Hepatocyte (in vitro differentiated cells): ENCODE measurements around the gene FAM222B. TPM values are rescaled to one million over a fixed set of nuclear protein-coding genes. Genes with fewer than 3 reads are reported as not detected.

Experiments used
- DNase-seq: peaks from one replicate; pipeline ENCODE4 v3.0.0-alpha.2; 2016; ENCODE audit warnings: low spot score
- H2AFZ ChIP-seq: fragments of 200-600 bp; sonication (generic); 2 replicates; pipeline ENCODE4 v1.6.0; 2016; ENCODE audit warnings: antibody characterized with exemption, mild to moderate bottlenecking
- H3K27ac ChIP-seq: fragments of 200-600 bp; sonication (generic); 2 replicates; pipeline ENCODE4 v1.5.1; 2016; ENCODE audit warnings: mild to moderate bottlenecking
- H3K27me3 ChIP-seq: fragments of 200-600 bp; sonication (generic); 2 replicates; pipeline ENCODE4 v1.6.1; 2016
- H3K36me3 ChIP-seq: fragments of 200-600 bp; sonication (generic); replicated peaks from 2 replicates; pipeline ENCODE4 v1.5.1; 2016; ENCODE audit warnings: low read depth; ENCODE audit not compliant: insufficient read depth
- H3K4me1 ChIP-seq: fragments of 200-600 bp; sonication (generic); 2 replicates; pipeline ENCODE4 v1.5.1; 2016; ENCODE audit warnings: mild to moderate bottlenecking, moderate library complexity; ENCODE audit not compliant: insufficient read depth
- H3K4me2 ChIP-seq: fragments of 200-600 bp; sonication (generic); 2 replicates; pipeline ENCODE4 v1.6.0; 2016
- H3K4me3 ChIP-seq: fragments of 200-600 bp; sonication (generic); 2 replicates; pipeline ENCODE4 v1.5.1; 2016; ENCODE audit warnings: mild to moderate bottlenecking
- H3K79me2 ChIP-seq: fragments of 200-600 bp; sonication (generic); 2 replicates; pipeline ENCODE4 v1.6.0; 2017; ENCODE audit warnings: mild to moderate bottlenecking
- H3K9me2 ChIP-seq: fragments of 200-600 bp; sonication (generic); replicated peaks from 2 replicates; pipeline ENCODE4 v1.6.0; 2017; ENCODE audit warnings: mild to moderate bottlenecking; ENCODE audit not compliant: insufficient read depth
- H3K9me3 ChIP-seq: fragments of 200-600 bp; sonication (generic); 2 replicates; pipeline ENCODE4 v1.5.1; 2016; ENCODE audit warnings: low read depth, mild to moderate bottlenecking
- H4K20me1 ChIP-seq: fragments of 200-600 bp; sonication (generic); 2 replicates; pipeline ENCODE4 v1.6.0; 2016; ENCODE audit warnings: mild to moderate bottlenecking; ENCODE audit not compliant: insufficient read depth, poor library complexity, severe bottlenecking
- EZH2 ChIP-seq: fragments of 200-600 bp; sonication (generic); IDR thresholded peaks from 2 replicates; pipeline ENCODE4 v1.6.1; 2016; ENCODE audit warnings: antibody characterized with exemption, mild to moderate bottlenecking, borderline replicate concordance
- EZH2phosphoT487 ChIP-seq: fragments of 200-600 bp; sonication (generic); IDR thresholded peaks from one replicate; pipeline ENCODE4 v1.6.1; 2018; ENCODE audit warnings: antibody characterized with exemption, mild to moderate bottlenecking, low read depth, moderate library complexity; ENCODE audit not compliant: unreplicated experiment, severe bottlenecking
- WGBS: methylation state at CpG from one replicate; pipeline ENCODE4 v1.1.6; 2016; ENCODE audit warnings: low lambda C conversion rate; ENCODE audit errors: missing lambda C conversion rate; 5-methylcytosine and 5-hydroxymethylcytosine counted together
- polyA plus RNA-seq: library from polyadenylated mRNA; unstranded; fragments of >200 nt; fragmentation: Nextera tagmentation; extraction: Ambion mirVana; gene quantifications from 2 replicates; pipeline ENCODE4 v1.2.1, GENCODE V29; 2016
- total RNA-seq: library from RNA; depleted of rRNA; stranded (reverse); fragments of >200 nt; gene quantifications from 2 replicates; pipeline ENCODE4 v1.2.3, GENCODE V29; 2014
- TF ChIP-seq, protein P1 (sequence below): fragments of 200-600 bp; sonication (generic); IDR thresholded peaks from 2 replicates; pipeline ENCODE4 v1.5.1; 2016; ENCODE audit warnings: antibody characterized with exemption, mild to moderate bottlenecking; ENCODE audit not compliant: poor library complexity

Gene FAM222B
- total and polyA plus RNA-seq, 2 experiments from 2014 or later: 7.9 to 36.0 TPM

DNA sequence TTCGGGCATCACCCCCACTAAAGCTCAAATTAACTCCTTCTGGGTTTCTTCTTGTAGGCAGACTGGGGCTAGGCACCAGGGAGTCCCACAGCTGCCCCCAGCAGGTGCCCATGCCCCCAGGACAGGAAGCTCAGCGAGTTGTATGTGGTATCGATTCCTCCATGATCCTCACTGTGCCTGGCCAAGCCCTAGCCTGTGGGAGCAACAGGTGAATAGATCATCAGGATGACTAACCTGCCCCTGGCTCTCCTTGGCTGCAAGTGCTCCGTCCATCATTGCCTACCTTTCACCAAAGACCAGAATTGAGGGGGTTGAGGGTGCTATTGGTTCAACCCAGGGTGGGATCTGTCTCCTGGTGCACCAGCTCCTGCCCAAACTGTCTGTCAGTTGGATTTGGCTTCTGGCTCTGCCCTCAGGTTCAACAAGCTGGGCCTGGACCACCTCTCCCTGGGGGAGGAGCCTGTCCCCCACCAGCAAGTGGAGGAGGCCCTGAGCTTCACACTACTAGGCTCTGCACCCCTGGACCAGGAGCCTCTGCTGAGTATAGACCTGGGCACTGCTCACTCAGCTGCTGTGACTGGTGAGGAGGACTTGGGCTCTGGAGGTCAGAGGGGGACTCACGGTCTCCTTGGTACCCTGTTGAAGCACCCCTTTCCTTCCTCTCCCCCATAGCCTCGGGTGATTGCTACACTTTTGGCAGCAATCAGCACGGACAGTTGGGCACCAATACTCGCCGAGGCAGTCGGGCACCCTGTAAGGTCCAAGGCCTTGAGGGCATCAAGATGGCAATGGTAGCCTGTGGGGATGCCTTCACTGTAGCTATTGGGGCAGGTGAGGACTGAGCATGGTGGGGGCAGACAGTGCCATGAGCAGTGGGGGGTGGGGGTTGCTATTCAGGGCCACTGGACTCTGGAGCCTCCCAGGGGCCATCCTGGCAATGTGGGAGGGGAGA is 101.9 kb downstream of the FAM222B start:
- no peak for DNase-seq
- no peaks in the 10 kb centered on the region for H3K9me2 ChIP-seq
- TF ChIP-seq EZH2: no peak
- no peak for TF ChIP-seq EZH2phosphoT487
- TF ChIP-seq, protein P1, sequence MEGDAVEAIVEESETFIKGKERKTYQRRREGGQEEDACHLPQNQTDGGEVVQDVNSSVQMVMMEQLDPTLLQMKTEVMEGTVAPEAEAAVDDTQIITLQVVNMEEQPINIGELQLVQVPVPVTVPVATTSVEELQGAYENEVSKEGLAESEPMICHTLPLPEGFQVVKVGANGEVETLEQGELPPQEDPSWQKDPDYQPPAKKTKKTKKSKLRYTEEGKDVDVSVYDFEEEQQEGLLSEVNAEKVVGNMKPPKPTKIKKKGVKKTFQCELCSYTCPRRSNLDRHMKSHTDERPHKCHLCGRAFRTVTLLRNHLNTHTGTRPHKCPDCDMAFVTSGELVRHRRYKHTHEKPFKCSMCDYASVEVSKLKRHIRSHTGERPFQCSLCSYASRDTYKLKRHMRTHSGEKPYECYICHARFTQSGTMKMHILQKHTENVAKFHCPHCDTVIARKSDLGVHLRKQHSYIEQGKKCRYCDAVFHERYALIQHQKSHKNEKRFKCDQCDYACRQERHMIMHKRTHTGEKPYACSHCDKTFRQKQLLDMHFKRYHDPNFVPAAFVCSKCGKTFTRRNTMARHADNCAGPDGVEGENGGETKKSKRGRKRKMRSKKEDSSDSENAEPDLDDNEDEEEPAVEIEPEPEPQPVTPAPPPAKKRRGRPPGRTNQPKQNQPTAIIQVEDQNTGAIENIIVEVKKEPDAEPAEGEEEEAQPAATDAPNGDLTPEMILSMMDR: no peak
- no peak overlapping the region for H3K27ac ChIP-seq
- H4K20me1 ChIP-seq: peaks cover 2% of the 10 kb centered on the region
- H3K4me1 ChIP-seq: peaks cover 11% of the 10 kb centered on the region
- no peak overlapping the region for H3K4me2 ChIP-seq
- no peaks in the 10 kb centered on the region for H3K27me3 ChIP-seq
- H2AFZ ChIP-seq: no peak overlapping the region
- H3K9me3 ChIP-seq: no peaks in the 10 kb centered on the region
- 95% methylated on average over 10 of the region's 10 CpGs for WGBS
- no peak overlapping the region for H3K4me3 ChIP-seq
- H3K79me2 ChIP-seq: peaks cover 21% of the 10 kb centered on the region
- no peaks in the 10 kb centered on the region for H3K36me3 ChIP-seq

DNA sequence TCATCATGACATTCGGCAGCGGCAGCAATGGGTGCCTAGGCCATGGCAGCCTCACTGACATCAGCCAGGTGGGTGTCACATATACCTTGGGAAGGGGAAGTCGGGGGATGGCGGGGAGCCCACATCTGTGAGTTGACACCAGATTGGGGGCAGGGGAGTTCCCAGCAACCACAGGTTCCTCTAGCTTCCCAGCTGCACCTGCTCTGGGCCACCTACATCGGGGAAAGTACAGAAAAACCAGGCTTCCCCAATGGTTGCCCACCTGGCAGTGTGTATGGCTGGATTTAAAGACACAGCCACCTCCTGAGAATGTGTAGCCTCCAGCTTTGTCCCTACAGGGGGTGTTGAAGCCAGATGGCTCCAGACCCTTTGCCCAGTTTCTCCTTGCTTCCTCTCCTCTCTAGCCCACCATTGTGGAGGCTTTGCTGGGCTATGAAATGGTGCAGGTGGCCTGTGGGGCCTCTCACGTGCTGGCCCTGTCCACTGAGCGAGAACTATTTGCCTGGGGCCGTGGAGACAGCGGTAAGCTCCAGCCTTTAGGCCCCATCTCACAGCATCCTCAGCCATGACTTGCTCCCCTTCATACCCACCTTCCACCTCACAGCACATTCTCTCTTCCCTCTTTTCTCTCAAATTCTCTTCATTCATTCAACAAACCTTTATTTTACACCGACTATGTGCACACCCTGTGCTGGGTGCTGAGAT is 103.8 kb downstream of the FAM222B start:
- H3K27ac ChIP-seq: no peak overlapping the region

GRCh38 chr17:28737770-28738679 is 104.6 kb downstream of the FAM222B start:
- TF ChIP-seq EZH2 (no peak), EZH2phosphoT487 (no peak)
- TF ChIP-seq, protein P1: no peak
- H3K79me2 ChIP-seq: peaks cover 4% of the 10 kb centered on the region
- H4K20me1 ChIP-seq: no peaks in the 10 kb centered on the region
- no peak overlapping the region for H3K27ac ChIP-seq
- DNase-seq: no peak
- H3K36me3 ChIP-seq: no peaks in the 10 kb centered on the region
- H3K27me3 ChIP-seq: no peaks in the 10 kb centered on the region
- peaks cover 9% of the 10 kb centered on the region for H3K4me1 ChIP-seq
- no peaks in the 10 kb centered on the region for H3K9me2 ChIP-seq
- H3K4me3 ChIP-seq: no peak overlapping the region
- H3K4me2 ChIP-seq: no peak overlapping the region
- 92% methylated on average over 18 of the region's 22 CpGs for whole genome bisulfite sequencing
- H3K9me3 ChIP-seq: no peaks in the 10 kb centered on the region
- H2AFZ ChIP-seq: no peak overlapping the region

More for the DNA sequence above, 103.8 kb downstream of the FAM222B start:
- Histone ChIP-seq H4K20me1 (no peaks in the 10 kb centered on the region), H3K79me2 (peaks cover 4% of the 10 kb centered on the region), H3K36me3 (no peaks in the 10 kb centered on the region), H2AFZ (no peak overlapping the region), H3K9me3 (no peaks in the 10 kb centered on the region), H3K4me2 (no peak overlapping the region), H3K4me3 (no peak overlapping the region), H3K27me3 (no peaks in the 10 kb centered on the region), H3K9me2 (no peaks in the 10 kb centered on the region), H3K4me1 (peaks cover 9% of the 10 kb centered on the region)
- 91% methylated on average over 10 of the region's 10 CpGs for WGBS
- no peak for TF ChIP-seq EZH2
- TF ChIP-seq, protein P1: no peak
- TF ChIP-seq EZH2phosphoT487: no peak
- no peak for DNase-seq
